ENCODE data around the gene HOXA11.

GRCh38 chr7:27168265-27168947, 16.6 kb downstream of the HOXA11 start:
- TF ChIP-seq, protein P1, sequence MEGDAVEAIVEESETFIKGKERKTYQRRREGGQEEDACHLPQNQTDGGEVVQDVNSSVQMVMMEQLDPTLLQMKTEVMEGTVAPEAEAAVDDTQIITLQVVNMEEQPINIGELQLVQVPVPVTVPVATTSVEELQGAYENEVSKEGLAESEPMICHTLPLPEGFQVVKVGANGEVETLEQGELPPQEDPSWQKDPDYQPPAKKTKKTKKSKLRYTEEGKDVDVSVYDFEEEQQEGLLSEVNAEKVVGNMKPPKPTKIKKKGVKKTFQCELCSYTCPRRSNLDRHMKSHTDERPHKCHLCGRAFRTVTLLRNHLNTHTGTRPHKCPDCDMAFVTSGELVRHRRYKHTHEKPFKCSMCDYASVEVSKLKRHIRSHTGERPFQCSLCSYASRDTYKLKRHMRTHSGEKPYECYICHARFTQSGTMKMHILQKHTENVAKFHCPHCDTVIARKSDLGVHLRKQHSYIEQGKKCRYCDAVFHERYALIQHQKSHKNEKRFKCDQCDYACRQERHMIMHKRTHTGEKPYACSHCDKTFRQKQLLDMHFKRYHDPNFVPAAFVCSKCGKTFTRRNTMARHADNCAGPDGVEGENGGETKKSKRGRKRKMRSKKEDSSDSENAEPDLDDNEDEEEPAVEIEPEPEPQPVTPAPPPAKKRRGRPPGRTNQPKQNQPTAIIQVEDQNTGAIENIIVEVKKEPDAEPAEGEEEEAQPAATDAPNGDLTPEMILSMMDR (IDR thresholded peaks at IDR 0.05) = no peak
- no peak for TF ChIP-seq POLR2A (IDR thresholded peaks at IDR 0.05)

All from vagina (tissue), 2 donors.